IPS DF 4.7 (cell line): ENCODE data around the gene ZC3H4.
"Not testable (repeated sequence)": the region's sequence is repeated elsewhere in the genome, so short reads cannot be mapped to it uniquely, and the experiment has no call there.

ENCODE experiments used
- DNase-seq: peaks from one replicate; pipeline ENCODE4 v3.0.0-alpha.2; 2013; ENCODE audit warnings: low spot score; ENCODE audit errors: extremely low read depth

The ZC3H4 gene

DNA sequence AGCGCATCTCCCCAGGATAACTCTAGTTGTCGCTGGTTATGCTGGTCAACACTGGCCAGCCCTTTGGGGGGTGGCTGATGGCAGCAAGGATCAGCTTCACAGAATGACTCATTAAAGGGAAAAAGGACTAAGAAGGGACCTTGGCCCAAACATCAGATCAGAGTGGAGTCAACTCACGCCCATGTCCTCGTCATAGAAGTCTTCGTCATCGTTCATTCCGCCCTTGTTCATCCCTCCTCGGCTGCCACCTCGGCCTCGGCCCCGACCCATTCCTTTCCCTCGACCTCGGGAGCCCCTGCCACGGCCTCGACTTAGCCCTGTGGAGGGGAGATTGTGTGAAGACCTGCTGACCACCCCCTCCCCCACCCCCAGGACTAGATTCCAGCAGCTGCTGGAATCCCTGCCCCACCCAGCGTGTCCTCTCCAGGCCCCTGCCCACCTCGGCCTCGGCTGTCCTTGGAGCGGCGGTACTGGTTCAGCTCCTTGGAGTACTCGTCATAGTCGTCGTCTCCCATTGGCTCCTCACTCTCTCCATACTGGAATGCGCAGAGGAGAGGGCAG is 28.6 kb downstream of the ZC3H4 start:
- DNase-seq: no peak

- DNase-seq: no peak
Measured at GRCh38 chr19:47082493-47082892, 31.1 kb downstream of the ZC3H4 start.

DNA sequence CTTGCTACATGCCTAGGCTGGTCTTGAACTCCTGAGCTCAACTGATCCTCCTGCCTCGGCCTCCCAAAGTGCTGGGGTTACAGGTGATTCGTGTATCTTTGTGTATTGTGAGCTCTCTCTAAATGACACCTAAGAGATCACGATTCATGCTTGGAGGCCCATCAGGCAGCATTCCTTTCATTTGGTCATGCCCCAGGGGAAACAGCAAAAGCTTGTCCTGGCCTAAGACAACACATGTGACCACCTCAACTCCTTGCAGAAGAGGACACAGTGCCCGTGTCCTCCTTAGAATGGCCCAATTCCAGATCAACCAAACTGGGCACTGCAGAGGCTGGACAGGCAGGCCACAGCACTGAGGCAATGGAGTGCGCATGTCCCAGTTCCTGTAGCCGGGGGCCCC is 32.5 kb downstream of the ZC3H4 start:
- no peak for DNase-seq

DNA sequence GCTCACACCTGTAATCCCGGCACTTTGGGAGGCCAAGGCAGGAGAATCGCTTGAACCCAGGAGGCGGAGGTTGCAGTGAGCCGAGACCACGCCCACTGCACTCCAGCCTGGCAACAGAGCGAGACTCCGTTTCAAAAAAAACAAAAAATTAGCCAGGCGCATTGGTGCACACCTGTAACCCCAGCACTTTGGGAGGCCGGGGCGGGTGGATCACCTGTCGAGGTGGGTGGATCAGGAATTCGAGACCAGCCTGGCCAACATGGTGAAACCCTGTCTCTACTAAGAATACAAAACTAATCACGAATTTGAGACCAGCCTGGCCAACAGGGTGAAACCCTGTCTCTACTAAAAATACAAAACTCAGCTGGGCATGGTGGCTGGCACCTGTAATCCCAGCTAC is 35.2 kb downstream of the ZC3H4 start:
- DNase-seq: not testable (repeated sequence)

DNA sequence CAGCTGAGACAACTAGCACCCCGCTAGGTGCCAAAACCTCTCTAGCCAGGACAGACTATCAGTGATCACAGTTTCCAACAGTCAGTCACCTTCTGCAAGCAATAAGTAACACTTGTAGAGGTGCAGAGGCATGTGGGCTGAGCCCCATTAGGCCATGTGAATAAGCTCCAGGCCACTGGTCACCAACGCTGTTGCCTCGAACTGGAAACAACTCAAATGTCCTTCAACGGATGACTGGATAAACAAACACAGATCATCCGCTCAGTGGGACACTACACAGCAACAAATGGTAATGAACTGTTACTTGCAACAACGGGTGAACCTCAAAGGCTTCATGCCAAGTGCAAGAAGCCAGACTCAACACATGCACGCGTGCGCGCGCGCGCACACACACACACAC is 37.6 kb downstream of the ZC3H4 start:
- DNase-seq: no peak

GRCh38 chr19:47075179-47075810 is 38.3 kb downstream of the ZC3H4 start:
- DNase-seq: no peak

DNA sequence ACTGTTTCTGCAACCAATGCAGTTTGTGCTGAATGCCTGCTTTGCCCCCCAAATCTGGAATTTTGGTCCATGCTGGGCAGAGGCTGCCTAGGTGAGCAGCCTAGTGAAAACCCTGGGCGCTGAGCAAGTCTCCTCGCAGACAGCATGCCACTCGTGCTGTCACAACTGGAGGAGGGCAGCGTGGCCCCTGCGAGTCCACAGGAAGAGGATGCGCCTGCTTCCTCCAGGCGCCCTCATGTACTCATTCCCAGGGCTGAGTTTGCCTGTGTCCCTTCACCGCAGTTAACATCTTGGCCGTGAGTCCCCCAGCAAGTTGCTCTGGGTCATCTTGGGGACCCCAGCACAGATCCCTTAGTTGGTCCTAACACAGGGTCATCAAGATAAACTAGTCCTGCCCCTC is 39.0 kb downstream of the ZC3H4 start:
- DNase-seq: no peak

DNA sequence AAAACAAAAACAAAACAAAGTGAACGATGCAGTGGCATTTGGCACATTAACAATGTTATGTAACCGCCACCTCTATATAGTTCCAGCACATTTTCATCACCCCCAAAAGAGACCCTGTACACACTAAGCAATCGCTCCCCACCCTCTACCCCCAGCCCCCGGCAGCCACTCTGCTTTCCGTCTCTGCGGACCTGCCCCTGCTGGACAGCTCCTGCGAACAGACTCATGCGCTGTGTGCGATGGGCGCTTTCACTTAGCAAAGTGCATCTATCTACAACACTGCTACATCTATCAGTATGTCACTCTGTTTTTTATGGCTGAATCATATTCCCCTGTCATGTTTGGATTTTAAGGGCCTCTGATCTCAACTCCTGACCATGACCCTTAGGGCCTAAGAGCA is 40.0 kb downstream of the ZC3H4 start:
- no peak for DNase-seq

DNA sequence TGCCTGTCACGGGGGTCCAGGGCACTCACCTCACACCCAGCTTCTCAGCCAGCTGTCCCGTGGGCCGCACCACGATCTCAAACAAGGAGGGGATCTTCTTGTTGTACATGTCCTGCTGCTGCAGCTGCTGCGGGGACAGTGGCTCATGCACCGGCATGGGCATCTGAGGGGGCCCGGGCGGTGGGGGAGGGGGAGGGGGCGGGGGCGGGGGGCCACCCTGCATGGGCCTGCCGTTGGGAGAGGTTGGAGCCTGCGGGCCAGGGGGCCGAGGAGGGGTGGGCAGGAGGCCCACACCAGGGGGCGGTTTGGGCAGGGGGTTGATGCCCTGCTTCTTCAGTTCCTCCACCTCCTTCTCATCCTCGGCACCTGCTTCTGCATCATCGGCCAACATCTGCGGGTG is 41.3 kb downstream of the ZC3H4 start:
- DNase-seq: no peak

DNA sequence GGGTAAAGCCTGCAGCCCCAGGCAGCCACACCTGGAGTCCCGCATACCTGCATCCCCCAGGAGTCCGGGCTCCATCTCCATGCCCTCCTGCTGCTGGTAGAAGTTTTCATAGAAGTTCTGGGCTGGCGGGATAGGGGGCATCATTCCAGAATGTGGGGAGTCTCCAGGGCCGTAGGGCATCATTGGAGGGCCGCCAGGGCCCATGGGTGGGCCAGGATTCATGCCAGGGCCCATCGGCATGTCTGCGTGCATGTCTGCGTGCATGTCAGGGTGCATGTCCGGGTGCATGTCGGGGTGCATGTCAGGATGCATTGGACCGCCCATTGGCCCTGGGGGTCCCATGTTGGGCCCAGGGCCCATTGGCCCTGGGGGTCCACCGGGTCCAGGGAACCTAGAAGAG is 41.8 kb downstream of the ZC3H4 start:
- DNase-seq: no peak

- no peak for DNase-seq
Measured at GRCh38 chr19:47070756-47071155, 42.8 kb downstream of the ZC3H4 start.

- no peak for DNase-seq
Measured at GRCh38 chr19:47069795-47070194, 43.8 kb downstream of the ZC3H4 start.

DNA sequence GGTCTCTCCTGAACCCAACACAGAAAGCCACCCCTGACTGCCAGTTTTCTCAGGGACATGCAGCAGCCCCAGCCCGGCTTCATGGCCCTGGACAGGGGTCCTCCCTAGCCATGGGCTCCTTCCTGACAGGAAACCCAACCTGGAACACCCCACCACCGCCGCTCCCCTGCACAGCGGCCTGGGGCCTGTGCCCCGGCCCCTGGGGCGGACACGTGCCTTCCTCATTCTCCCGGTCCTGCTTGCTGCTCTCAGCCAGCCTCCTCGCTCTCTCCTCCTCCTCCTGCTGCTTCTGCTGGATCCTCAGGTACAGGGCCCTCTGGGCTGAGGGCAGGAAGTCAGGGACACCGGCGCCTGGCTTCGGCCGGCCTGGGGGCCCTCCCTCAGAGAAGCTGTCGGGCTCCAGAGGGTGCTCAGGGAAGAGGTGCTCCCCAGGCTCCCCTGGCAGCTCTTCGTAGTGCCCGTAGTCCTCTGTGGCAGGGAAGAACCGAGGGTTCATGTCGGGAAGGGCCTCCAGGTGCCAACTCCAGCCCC is 44.6 kb downstream of the ZC3H4 start:
- DNase-seq: no peak

DNA sequence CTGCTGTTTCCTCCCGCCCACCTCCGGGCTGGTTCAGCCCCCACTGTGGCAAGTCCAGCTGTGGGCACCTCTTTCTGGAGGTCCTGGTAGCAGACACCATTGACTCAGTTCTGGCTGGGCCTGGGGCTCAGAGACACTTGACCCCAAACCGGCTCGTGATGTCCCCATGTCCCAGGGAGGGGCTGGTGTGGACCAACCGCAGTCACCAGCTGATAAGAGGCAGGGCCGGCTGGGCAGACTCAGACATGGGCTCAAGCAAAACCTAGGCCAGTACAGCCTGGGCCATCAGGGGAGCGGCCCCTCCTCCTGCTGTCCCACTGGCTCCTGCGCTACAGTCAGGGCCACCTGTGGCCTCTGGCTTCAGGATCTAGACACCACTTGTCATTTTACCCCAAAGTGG is 45.3 kb downstream of the ZC3H4 start:
- DNase-seq: no peak

DNA sequence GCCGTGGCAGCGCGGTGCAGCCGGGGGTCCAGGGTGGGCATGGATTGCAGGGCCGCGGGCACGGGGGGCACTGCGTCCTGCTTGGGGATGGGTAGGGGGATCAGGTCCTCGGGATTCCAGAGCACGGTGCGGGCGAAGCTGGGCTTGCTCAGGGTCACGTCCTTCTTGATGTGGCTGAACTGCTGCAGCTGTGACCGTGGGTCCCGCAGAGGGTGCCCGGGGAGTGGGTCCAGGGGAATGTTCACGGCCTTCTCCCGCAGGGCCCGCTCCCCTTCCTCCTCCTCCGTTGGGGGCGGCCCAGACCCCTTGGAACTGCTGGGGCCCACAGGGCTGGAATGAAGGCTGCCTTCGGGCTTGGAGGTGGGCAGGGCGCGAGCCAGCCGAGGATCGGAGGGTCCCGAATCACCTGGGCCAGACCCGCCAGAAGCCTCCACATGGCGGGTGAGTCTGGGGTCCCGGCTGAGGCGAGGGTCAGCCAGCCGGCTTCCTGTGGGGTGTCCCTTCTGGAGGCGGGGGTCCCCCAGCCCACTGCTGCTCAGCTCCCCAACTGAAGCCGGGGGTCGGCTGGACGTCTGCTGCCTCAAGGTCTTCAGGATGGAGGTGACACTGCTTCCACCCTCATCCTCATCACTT is 46.2 kb downstream of the ZC3H4 start:
- no peak for DNase-seq

DNA sequence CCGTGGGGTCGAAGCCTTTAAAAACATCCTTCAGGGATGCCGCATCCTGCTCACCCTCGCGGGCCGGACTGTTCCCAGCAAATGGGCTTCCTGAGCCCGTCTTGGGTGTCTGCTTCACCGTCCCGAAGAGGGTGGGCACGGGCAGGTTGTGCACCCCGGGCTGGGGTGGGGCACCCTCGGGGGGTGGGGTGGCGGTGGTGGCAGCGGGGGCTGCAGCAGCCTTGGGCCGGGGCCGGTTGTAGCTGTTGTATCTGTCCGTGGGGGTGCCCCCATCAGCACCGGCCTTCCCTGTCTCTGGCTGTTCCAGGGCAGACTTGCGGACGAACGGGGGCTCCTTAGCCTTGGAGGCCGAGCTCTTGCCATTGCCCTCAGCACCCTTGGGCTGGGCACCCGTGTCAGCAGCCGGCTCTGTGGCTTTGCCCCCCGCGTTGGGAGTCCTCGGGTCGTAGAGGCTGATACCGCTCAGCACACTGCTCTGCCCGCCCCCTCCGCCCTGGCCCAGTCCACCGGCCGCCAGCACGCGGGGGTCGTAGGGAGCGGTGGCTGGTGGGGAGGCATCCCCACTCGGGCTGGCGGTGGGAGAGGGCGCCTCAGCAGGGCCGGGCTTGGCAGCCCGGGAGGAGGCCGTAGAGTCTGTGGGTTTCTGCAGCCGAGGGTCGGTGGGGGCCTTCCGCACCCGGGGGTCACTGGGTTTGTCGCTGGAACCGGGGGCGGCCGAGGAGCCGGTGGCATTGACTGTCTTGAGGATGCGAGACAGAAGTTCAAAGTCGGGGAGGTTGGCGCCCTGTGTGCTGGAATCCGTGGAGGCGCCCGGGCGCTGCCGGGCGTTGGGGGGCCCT is 47.0 kb downstream of the ZC3H4 start:
- DNase-seq: no peak

DNA sequence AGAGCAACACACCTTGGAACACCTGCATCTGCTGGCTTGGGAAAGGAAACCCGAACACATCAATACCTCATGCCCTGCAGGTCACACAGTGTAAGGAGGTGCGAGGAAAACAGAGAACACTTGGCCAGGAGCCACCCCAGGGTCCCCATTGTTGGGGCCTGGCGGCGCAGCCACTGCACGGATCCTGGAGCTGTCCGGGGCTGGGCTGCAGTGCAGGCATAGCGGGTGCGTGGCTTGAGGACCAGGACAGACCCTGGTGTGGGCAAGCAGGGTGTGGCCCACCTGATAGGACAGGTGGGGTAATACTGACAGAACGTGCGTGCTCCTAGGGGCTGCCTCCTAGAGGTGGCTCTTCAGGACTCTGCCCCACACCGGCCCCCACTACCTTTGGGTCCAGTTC is 48.3 kb downstream of the ZC3H4 start:
- no peak for DNase-seq

- DNase-seq: no peak
Measured at GRCh38 chr19:47063874-47064273, 49.7 kb downstream of the ZC3H4 start.

DNA sequence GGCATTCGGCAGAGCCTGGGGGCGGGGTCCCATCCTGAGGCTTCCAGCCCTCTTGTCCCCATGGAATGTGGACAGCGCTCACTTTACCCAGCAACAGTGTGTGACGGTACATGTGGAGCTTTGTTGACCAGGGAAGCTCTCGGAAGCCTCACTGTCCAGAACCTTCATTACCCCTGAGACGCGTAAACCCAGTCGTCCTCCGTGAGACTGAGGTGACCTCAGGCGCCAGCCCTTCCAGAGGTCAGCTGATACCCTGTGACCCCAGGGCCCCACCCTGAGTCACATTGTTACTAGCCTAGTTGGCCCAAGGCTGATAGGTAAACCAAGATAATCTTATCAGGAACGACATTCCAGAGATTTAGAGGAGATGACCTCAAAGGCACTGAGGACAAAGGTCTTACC is 55.0 kb downstream of the ZC3H4 start:
- DNase-seq: no peak

DNA sequence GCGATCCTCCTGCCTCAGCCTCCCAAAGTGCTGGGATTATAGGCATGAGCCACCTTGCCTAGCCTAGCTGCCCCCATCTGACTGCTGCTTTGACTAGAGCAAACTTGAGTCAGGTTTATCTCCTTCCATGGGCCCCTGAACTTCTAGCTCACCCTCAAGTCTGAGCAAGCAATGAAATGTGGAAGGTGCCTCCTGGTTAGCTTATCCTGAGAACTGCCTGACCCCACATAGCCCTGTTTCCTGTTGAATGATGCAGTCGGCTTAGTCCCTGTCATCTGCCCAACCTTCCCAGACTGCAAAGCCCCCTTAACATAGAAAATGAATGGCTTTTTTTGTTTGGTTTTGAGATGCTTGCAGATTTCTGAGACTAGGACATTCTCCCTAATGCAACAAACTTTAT is 56.2 kb downstream of the ZC3H4 start:
- DNase-seq: no peak

- no peak for DNase-seq
Measured at GRCh38 chr19:47056411-47056810, 57.2 kb downstream of the ZC3H4 start.

DNA sequence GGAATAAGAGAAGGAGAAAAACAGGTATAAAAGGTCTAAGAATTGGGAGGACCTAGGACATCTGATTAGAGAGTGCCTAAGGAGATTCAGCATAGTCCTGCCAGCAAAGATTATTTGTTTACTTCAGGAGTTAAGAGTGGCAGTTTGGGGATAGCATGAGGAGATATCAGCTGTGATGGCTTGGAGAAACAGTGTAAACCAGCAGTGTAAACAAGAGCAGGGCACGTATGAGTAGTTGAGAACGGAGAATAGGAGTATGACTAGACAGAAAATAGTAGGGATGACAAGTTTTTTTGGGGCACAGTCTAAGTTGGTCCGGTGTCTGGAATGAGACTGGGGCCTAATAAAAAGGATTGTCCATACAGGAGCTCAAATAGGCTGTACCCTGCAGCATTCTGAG is 63.0 kb downstream of the ZC3H4 start:
- DNase-seq: not testable (repeated sequence)
